CD14-positive monocyte (primary cell): Measurements from ENCODE around the gene DSC2. TPM values are rescaled to one million over a fixed set of nuclear protein-coding genes. Genes with fewer than 3 reads are reported as not detected.
A peak's percentile ranks its signal among the peaks of the same experiment; 100 is the strongest.
"Not testable (repeated sequence)": the region's sequence is repeated elsewhere in the genome, so short reads cannot be mapped to it uniquely, and the experiment has no call there.

ENCODE experiments used
- DNase-seq, 3 donors: peaks; one replicate each; pipeline ENCODE4 v3.0.0-alpha.2; 2011 to 2022
- H2AFZ ChIP-seq: 2 replicates; pipeline ENCODE4 v1.6.0; 2012; ENCODE audit warnings: mild to moderate bottlenecking, low read depth, low read length, inconsistent platforms; ENCODE audit not compliant: insufficient read depth, poor library complexity, severe bottlenecking
- H3K27ac ChIP-seq, 2 donors: 1 replicate in 1 of 2; 2 replicates in 1 of 2; pipeline ENCODE4 v1.5.1; 2012 to 2013; ENCODE audit warnings: low read length in 2 of 2, control low read depth in 1 of 2, inconsistent platforms in 1 of 2, low read depth in 1 of 2, mild to moderate bottlenecking in 1 of 2
- H3K27me3 ChIP-seq, 2 donors: one replicate each; pipeline versions ENCODE4 v1.6.0 to v1.6.1; 2011 to 2013; ENCODE audit warnings: low read length in 2 of 2; ENCODE audit not compliant: control insufficient read depth in 2 of 2, insufficient read depth in 2 of 2
- H3K36me3 ChIP-seq, 2 donors: replicated peaks in 1 of 2; 1 replicate in 1 of 2; 2 replicates in 1 of 2; pipeline versions ENCODE4 v1.5.1 to v1.6.1; 2012 to 2013; ENCODE audit warnings: low read length in 2 of 2, control low read depth in 1 of 2, inconsistent platforms in 1 of 2, mild to moderate bottlenecking in 1 of 2; ENCODE audit not compliant: insufficient read depth in 2 of 2, control insufficient read depth in 1 of 2
- H3K4me1 ChIP-seq, 2 donors: 1 replicate in 1 of 2; 2 replicates in 1 of 2; pipeline versions ENCODE4 v1.5.1 to v1.6.1; 2012 to 2013; ENCODE audit warnings: low read length in 2 of 2, control low read depth in 1 of 2, inconsistent platforms in 1 of 2, mild to moderate bottlenecking in 1 of 2, moderate library complexity in 1 of 2; ENCODE audit not compliant: insufficient read depth in 2 of 2, control insufficient read depth in 1 of 2
- H3K4me2 ChIP-seq: replicated peaks from 2 replicates; pipeline ENCODE3; 2012; ENCODE audit warnings: low read length, moderate library complexity, mild to moderate bottlenecking; ENCODE audit not compliant: poor library complexity, severe bottlenecking; ENCODE audit errors: extremely low read depth
- H3K4me3 ChIP-seq, 3 experiments: fragments of 200-600 bp in 1 of 3; sonication (generic) in 1 of 3; replicated peaks in 1 of 3; 1 replicate in 2 of 3; 2 replicates in 1 of 3; pipeline ENCODE4 v1.5.1; 2011 to 2013; ENCODE audit warnings: low read length in 3 of 3, mild to moderate bottlenecking in 3 of 3, control low read depth in 2 of 3, low read depth in 2 of 3, inconsistent platforms in 1 of 3, moderate library complexity in 1 of 3
- H3K79me2 ChIP-seq: 2 replicates; pipeline ENCODE4 v1.6.0; 2012; ENCODE audit warnings: mild to moderate bottlenecking, control low read depth, inconsistent platforms, low read length, moderate library complexity; ENCODE audit not compliant: insufficient read depth
- H3K9ac ChIP-seq: 2 replicates; pipeline ENCODE4 v1.6.0; 2017; ENCODE audit warnings: low read length, mild to moderate bottlenecking; ENCODE audit not compliant: insufficient read depth, poor library complexity, severe bottlenecking
- H3K9me3 ChIP-seq, 2 donors: replicated peaks in 1 of 2; 1 replicate in 1 of 2; 2 replicates in 1 of 2; pipeline versions ENCODE4 v1.5.1 to v1.6.1; 2012 to 2013; ENCODE audit warnings: low read length in 2 of 2, control low read depth in 1 of 2; ENCODE audit not compliant: control insufficient read depth in 1 of 2, insufficient read depth in 1 of 2
- H4K20me1 ChIP-seq: 2 replicates; pipeline ENCODE4 v1.6.0; 2012; ENCODE audit warnings: mild to moderate bottlenecking, low read length, control low read depth, moderate library complexity; ENCODE audit not compliant: insufficient read depth
- H3K27ac Mint-ChIP-seq, 7 donors: one replicate each; pipeline ENCODE4 v1.8.0; 2020; ENCODE audit warnings: mild to moderate bottlenecking in 7 of 7, mixed read lengths in 7 of 7, moderate library complexity in 6 of 7, inconsistent platforms in 2 of 7
- H3K27me3 Mint-ChIP-seq, 3 donors: one replicate each; pipeline ENCODE4 v1.8.0; 2021 to 2022; ENCODE audit warnings: low read depth in 3 of 3, mild to moderate bottlenecking in 3 of 3, mixed read lengths in 3 of 3, moderate library complexity in 3 of 3, inconsistent platforms in 1 of 3
- H3K36me3 Mint-ChIP-seq, 2 donors: one replicate each; pipeline ENCODE4 v1.8.0; 2020; ENCODE audit warnings: mixed read lengths in 2 of 2, inconsistent platforms in 1 of 2, mild to moderate bottlenecking in 1 of 2
- H3K4me1 Mint-ChIP-seq: one replicate; pipeline ENCODE4 v1.8.0; 2020; ENCODE audit warnings: mild to moderate bottlenecking, mixed read lengths
- H3K4me3 Mint-ChIP-seq, 2 donors: one replicate each; pipeline ENCODE4 v1.8.0; 2020; ENCODE audit warnings: mild to moderate bottlenecking in 2 of 2, mixed read lengths in 2 of 2, moderate library complexity in 1 of 2
- H3K9me3 Mint-ChIP-seq, 7 donors: one replicate each; pipeline ENCODE4 v1.8.0; 2020 to 2022; ENCODE audit warnings: mixed read lengths in 7 of 7, mild to moderate bottlenecking in 6 of 7, moderate library complexity in 6 of 7, inconsistent platforms in 2 of 7
- WGBS: methylation state at CpG from one replicate; pipeline ENCODE4 v1.1.5; 2013; ENCODE audit warnings: missing lambda C conversion rate; ENCODE audit not compliant: insufficient coverage; 5-methylcytosine and 5-hydroxymethylcytosine counted together
- intact Hi-C, 2 donors: fragments of 100-400 bp; cut with micrococcal nuclease; formaldehyde crosslinking; loops; one replicate each; pipeline versions ENCODE4 v1.15.0 to v1.15.1; 2023
- polyA plus RNA-seq, 3 donors: library from polyadenylated mRNA; depleted of rRNA in 1 of 3; unstranded in 2 of 3; stranded (reverse) in 1 of 3; fragments of 300-500 nt in 2 of 3; fragments of >200 nt in 1 of 3; fragmentation: Illumina TruSeq in 2 of 3; gene quantifications; 1 replicate in 2 of 3; 2 replicates in 1 of 3; pipeline ENCODE4 v1.2.3, GENCODE V29; 2012 to 2021
- TF ChIP-seq, protein P1 (sequence below): fragments of 200-600 bp; IDR thresholded peaks from one replicate; pipeline ENCODE4 v1.8.0; 2022; ENCODE audit warnings: antibody characterized with exemption, mild to moderate bottlenecking

DSC2 gene
- polyA plus RNA-seq, 3 donors = 3.2 to 11.3 (median 3.3) TPM

DNA sequence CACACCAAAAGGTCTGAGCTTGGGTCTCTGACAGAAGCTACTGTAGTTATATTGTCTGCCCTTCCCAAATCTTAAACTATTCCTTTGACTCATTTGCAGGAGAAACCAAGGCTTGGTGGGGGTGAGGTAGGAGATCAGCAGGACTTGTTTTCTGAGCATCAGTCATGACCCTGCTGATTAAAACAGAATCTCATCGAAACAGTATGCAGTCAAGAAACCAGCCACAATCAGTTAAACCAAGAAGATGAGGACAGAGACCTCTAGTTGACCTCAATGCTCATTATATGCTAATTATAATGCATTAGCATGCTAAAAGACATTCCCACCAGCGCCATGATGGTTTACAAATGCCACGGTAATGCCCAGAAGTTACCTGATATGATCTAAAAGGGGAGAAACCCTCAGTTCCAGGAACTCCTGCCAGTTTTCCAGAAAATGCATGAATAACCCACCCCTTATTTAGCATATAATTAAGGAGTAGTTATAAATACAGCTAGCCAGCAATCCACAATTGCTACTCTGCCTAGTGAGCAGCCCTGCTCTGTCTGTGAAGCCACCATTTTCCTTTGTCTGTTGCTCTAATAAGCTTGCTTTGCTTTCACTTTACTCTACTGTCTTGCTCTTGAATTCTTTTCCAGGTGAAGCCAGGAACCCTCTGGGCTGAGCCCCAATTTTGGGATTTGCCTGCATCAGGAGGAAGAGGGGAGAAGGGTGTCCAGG is 86.3 kb downstream of the DSC2 start:
- TF ChIP-seq, protein P1, sequence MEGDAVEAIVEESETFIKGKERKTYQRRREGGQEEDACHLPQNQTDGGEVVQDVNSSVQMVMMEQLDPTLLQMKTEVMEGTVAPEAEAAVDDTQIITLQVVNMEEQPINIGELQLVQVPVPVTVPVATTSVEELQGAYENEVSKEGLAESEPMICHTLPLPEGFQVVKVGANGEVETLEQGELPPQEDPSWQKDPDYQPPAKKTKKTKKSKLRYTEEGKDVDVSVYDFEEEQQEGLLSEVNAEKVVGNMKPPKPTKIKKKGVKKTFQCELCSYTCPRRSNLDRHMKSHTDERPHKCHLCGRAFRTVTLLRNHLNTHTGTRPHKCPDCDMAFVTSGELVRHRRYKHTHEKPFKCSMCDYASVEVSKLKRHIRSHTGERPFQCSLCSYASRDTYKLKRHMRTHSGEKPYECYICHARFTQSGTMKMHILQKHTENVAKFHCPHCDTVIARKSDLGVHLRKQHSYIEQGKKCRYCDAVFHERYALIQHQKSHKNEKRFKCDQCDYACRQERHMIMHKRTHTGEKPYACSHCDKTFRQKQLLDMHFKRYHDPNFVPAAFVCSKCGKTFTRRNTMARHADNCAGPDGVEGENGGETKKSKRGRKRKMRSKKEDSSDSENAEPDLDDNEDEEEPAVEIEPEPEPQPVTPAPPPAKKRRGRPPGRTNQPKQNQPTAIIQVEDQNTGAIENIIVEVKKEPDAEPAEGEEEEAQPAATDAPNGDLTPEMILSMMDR = no peak
- peaks cover 0 to 2% (median 1%) of the 10 kb centered on the region in 3 donors for H3K27me3 Mint-ChIP-seq
- Histone ChIP-seq H2AFZ (no peak overlapping the region), H4K20me1 (no peaks in the 10 kb centered on the region), H3K9me3 (no peaks in the 10 kb centered on the region), H3K4me1 (no peaks in the 10 kb centered on the region), H3K9ac (no peak overlapping the region), H3K4me2 (no peak overlapping the region), H3K4me3 (no peak overlapping the region), H3K27ac (no peak overlapping the region), H3K36me3 (no peaks in the 10 kb centered on the region), H3K27me3 (peaks cover 0 to 3% of the 10 kb centered on the region in 2 donors), H3K79me2 (no peaks in the 10 kb centered on the region)
- DNase-seq = no peak
- no peaks in the 10 kb centered on the region for H3K36me3 Mint-ChIP-seq
- no CpG with 5 or more reads among the region's 3 CpGs for WGBS
- H3K27ac Mint-ChIP-seq = peak overlapping the region in 1 of 7 donors; percentile 31
- no peak overlapping the region for H3K4me3 Mint-ChIP-seq
- peaks cover 0 to 2% (median 0%) of the 10 kb centered on the region in 7 donors for H3K9me3 Mint-ChIP-seq
- intact Hi-C loops = no loop called here
- H3K4me1 Mint-ChIP-seq = no peaks in the 10 kb centered on the region

DNA sequence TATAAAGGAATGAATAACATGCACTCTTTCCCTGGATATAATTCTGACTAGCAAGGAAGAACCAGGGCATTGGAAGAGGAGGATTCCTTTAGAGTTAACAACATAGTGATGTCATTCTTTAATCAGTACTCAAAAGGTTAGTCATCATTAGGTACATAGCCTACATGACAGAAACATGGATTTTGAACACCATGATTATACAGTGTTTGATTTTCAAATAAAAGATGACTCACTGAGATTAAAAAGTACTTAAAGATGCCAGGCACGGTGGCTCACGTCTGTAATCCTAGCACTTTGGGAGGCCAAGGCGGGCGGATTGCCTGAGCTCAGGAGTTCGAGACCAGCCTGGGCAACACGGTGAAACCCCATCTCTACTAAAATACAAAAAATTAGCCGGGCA is 90.8 kb downstream of the DSC2 start:
- H4K20me1 ChIP-seq, H3K4me1 ChIP-seq, H3K4me3 ChIP-seq, H3K4me2 ChIP-seq, H3K27me3 Mint-ChIP-seq, H3K79me2 ChIP-seq, H3K27ac ChIP-seq, H3K36me3 Mint-ChIP-seq, intact Hi-C loops, H3K36me3 ChIP-seq, DNase-seq, H3K4me1 Mint-ChIP-seq, H3K4me3 Mint-ChIP-seq, H3K27ac Mint-ChIP-seq, H2AFZ ChIP-seq, H3K9me3 Mint-ChIP-seq, H3K9ac ChIP-seq, H3K27me3 ChIP-seq, H3K9me3 ChIP-seq: not testable (repeated sequence)
- no CpG with 5 or more reads among the region's 7 CpGs for WGBS
